Neural cell (in vitro differentiated cells): ENCODE results near the gene NKAIN4. TPM values are rescaled to one million over a fixed set of nuclear protein-coding genes. Genes with fewer than 3 reads are reported as not detected.

Experiments
- H2AFZ ChIP-seq: fragments of 200-600, 300-800 bp; sonication (generic), shearing (Covaris generic); 2 replicates; pipeline ENCODE4 v1.6.0; 2014; ENCODE audit warnings: low read depth, mild to moderate bottlenecking, antibody characterized with exemption, low read length, moderate library complexity
- H3F3A ChIP-seq: fragments of 200-600 bp; shearing (Covaris generic); 2 replicates; pipeline ENCODE4 v1.6.1; 2016; ENCODE audit warnings: mild to moderate bottlenecking, moderate library complexity, mixed read lengths, antibody characterized with exemption, low read length; ENCODE audit not compliant: insufficient read depth, poor library complexity, severe bottlenecking
- H3K27ac ChIP-seq: fragments of 200-600, 300-800 bp; sonication (generic), shearing (Covaris generic); 2 replicates; pipeline ENCODE4 v1.5.1; 2014; ENCODE audit warnings: mild to moderate bottlenecking, low read length, moderate library complexity
- H3K27me3 ChIP-seq: fragments of 300-800, 200-600 bp; sonication (generic), shearing (Covaris generic); 2 replicates; pipeline ENCODE4 v1.6.0; 2014; ENCODE audit warnings: mild to moderate bottlenecking, low read depth, low read length, moderate library complexity; ENCODE audit not compliant: insufficient read depth
- H3K36me3 ChIP-seq: fragments of 300-800, 200-600 bp; sonication (generic), shearing (Covaris generic); 2 replicates; pipeline ENCODE4 v1.5.1; 2014; ENCODE audit warnings: mild to moderate bottlenecking, antibody characterized with exemption, low read length, moderate library complexity; ENCODE audit not compliant: insufficient read depth
- H3K4me2 ChIP-seq: fragments of 300-800, 200-600 bp; sonication (generic), shearing (Covaris generic); 2 replicates; pipeline ENCODE4 v1.6.0; 2014; ENCODE audit warnings: mild to moderate bottlenecking, low read length
- H3K4me3 ChIP-seq: fragments of 300-800, 200-600 bp; sonication (generic), shearing (Covaris generic); 2 replicates; pipeline ENCODE4 v1.5.1; 2014; ENCODE audit warnings: mild to moderate bottlenecking, low read length, moderate library complexity
- H3K79me2 ChIP-seq: fragments of 200-600 bp; shearing (Covaris generic); replicated peaks from 2 replicates; pipeline ENCODE4 v1.6.0; 2014; ENCODE audit warnings: mild to moderate bottlenecking, low read length, moderate library complexity; ENCODE audit not compliant: insufficient read depth
- H3K9ac ChIP-seq: fragments of 300-800, 200-600 bp; sonication (generic), shearing (Covaris generic); 2 replicates; pipeline ENCODE4 v1.6.1; 2016; ENCODE audit warnings: mild to moderate bottlenecking, low read length, mixed read lengths
- H3K9me2 ChIP-seq: fragments of 200-600 bp; shearing (Covaris generic); 2 replicates; pipeline ENCODE4 v1.6.1; 2016; ENCODE audit warnings: mild to moderate bottlenecking, low read length, mixed read lengths; ENCODE audit not compliant: insufficient read depth
- H3K9me3 ChIP-seq: fragments of 200-600, 300-800 bp; sonication (generic), shearing (Covaris generic); 2 replicates; pipeline ENCODE4 v1.6.1; 2016; ENCODE audit warnings: mild to moderate bottlenecking, mixed run types, low read length, moderate library complexity, mixed read lengths
- H4K20me1 ChIP-seq: fragments of 200-600 bp; shearing (Covaris generic); 2 replicates; pipeline ENCODE4 v1.6.1; 2016; ENCODE audit warnings: mild to moderate bottlenecking, mixed run types; ENCODE audit not compliant: insufficient read depth
- CTCF ChIP-seq: fragments of 450-650 bp; IDR thresholded peaks from 2 replicates; pipeline ENCODE4 v1.5.1; 2014; ENCODE audit warnings: antibody characterized with exemption, mild to moderate bottlenecking, moderate library complexity; ENCODE audit not compliant: poor library complexity, severe bottlenecking
- EP300 ChIP-seq: fragments of 450-650 bp; conservative IDR thresholded peaks from 2 replicates; pipeline ENCODE4 v1.6.1; 2014; ENCODE audit warnings: antibody characterized with exemption, mild to moderate bottlenecking, moderate library complexity; ENCODE audit not compliant: poor library complexity, severe bottlenecking
- EZH2 ChIP-seq: fragments of 200-600, 300-800 bp; shearing (Covaris generic), sonication (generic); IDR thresholded peaks from 2 replicates; pipeline ENCODE4 v1.6.1; 2014; ENCODE audit warnings: antibody characterized with exemption, low read length, borderline replicate concordance, mild to moderate bottlenecking; ENCODE audit not compliant: insufficient read depth, poor library complexity, severe bottlenecking
- MXI1 ChIP-seq: fragments of 450-650 bp; conservative IDR thresholded peaks from 2 replicates; pipeline ENCODE4 v1.6.1; 2014; ENCODE audit warnings: antibody characterized with exemption, mild to moderate bottlenecking; ENCODE audit not compliant: poor library complexity, severe bottlenecking
- POLR2AphosphoS5 ChIP-seq: IDR thresholded peaks from 2 replicates; pipeline ENCODE4 v1.6.1; 2012
- RAD21 ChIP-seq: fragments of 450-650 bp; conservative IDR thresholded peaks from 2 replicates; pipeline ENCODE4 v1.6.1; 2014; ENCODE audit warnings: antibody characterized with exemption, mild to moderate bottlenecking, moderate library complexity
- SMC3 ChIP-seq: fragments of 450-650 bp; conservative IDR thresholded peaks from 2 replicates; pipeline ENCODE4 v1.6.1; 2014; ENCODE audit warnings: antibody characterized with exemption, mild to moderate bottlenecking, moderate library complexity; ENCODE audit not compliant: poor library complexity
- TAF1 ChIP-seq: IDR thresholded peaks from 2 replicates; pipeline ENCODE4 v1.6.1; 2012; ENCODE audit warnings: low read depth
- polyA plus RNA-seq: library from polyadenylated mRNA; depleted of rRNA; stranded (reverse); fragments of >200 nt; gene quantifications from 2 replicates; pipeline ENCODE4 v1.2.3, GENCODE V29; 2014
- TF ChIP-seq, protein P1 (sequence below): IDR thresholded peaks from 2 replicates; pipeline ENCODE4 v1.6.1; 2012; ENCODE audit warnings: borderline replicate concordance

Gene NKAIN4
- polyA plus RNA-seq, 1 donor from 2014 or later = 11.2 TPM

GRCh38 chr20:63285636-63286615 is 31.7 kb upstream of the NKAIN4 start:
- TF ChIP-seq SMC3 (no peak), EZH2 (no peak), POLR2AphosphoS5 (no peak), RAD21 (no peak), TAF1 (no peak), MXI1 (no peak)
- TF ChIP-seq, protein P1, sequence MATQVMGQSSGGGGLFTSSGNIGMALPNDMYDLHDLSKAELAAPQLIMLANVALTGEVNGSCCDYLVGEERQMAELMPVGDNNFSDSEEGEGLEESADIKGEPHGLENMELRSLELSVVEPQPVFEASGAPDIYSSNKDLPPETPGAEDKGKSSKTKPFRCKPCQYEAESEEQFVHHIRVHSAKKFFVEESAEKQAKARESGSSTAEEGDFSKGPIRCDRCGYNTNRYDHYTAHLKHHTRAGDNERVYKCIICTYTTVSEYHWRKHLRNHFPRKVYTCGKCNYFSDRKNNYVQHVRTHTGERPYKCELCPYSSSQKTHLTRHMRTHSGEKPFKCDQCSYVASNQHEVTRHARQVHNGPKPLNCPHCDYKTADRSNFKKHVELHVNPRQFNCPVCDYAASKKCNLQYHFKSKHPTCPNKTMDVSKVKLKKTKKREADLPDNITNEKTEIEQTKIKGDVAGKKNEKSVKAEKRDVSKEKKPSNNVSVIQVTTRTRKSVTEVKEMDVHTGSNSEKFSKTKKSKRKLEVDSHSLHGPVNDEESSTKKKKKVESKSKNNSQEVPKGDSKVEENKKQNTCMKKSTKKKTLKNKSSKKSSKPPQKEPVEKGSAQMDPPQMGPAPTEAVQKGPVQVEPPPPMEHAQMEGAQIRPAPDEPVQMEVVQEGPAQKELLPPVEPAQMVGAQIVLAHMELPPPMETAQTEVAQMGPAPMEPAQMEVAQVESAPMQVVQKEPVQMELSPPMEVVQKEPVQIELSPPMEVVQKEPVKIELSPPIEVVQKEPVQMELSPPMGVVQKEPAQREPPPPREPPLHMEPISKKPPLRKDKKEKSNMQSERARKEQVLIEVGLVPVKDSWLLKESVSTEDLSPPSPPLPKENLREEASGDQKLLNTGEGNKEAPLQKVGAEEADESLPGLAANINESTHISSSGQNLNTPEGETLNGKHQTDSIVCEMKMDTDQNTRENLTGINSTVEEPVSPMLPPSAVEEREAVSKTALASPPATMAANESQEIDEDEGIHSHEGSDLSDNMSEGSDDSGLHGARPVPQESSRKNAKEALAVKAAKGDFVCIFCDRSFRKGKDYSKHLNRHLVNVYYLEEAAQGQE = no peak
- Histone ChIP-seq H3K4me2 (no peak overlapping the region), H3F3A (no peaks in the 10 kb centered on the region), H3K36me3 (no peaks in the 10 kb centered on the region), H3K9me2 (no peaks in the 10 kb centered on the region), H3K9me3 (no peaks in the 10 kb centered on the region), H3K9ac (no peak overlapping the region), H3K27me3 (no peaks in the 10 kb centered on the region), H3K79me2 (no peaks in the 10 kb centered on the region), H2AFZ (no peak overlapping the region), H3K27ac (no peak overlapping the region), H4K20me1 (no peaks in the 10 kb centered on the region), H3K4me3 (no peak overlapping the region)

DNA sequence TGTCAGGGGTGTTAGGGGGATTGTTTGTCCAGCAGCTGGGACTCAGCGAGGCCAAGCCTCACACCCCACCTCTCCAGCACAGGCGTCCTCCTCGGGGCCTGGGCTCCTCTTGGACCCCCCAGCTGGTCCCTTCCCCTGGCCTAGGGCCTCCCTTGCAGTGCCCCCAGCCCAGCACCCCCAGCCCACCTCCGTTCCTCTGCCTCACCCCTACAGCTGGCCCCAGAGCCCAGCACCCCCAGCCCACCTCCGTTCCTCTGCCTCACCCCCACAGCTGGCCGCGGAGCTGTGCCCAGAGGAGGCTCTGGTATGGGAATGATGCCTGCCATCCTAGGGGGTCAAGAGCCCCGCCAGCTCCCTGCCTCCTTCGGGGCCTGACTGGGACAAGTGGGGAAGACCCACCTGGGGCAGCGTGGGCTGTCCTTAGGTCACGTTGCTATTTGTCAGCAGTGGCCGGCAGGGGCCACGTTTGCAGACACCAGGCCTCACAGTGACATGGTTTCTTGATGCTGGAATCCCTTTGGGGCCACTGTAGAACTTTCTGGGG is 30.8 kb upstream of the NKAIN4 start:
- H3K36me3 ChIP-seq = no peaks in the 10 kb centered on the region
- H3K9me3 ChIP-seq = no peaks in the 10 kb centered on the region
- no peak overlapping the region for H3K9ac ChIP-seq
- no peaks in the 10 kb centered on the region for H3K79me2 ChIP-seq
- TF ChIP-seq, protein P1 = no peak
- TF ChIP-seq EP300 (no peak), SMC3 (no peak), RAD21 (no peak), MXI1 (no peak), TAF1 (no peak), CTCF (no peak), EZH2 (no peak), POLR2AphosphoS5 (no peak)
- H4K20me1 ChIP-seq = no peaks in the 10 kb centered on the region
- H3K4me3 ChIP-seq = no peak overlapping the region
- H3K27ac ChIP-seq = no peak overlapping the region
- H3K9me2 ChIP-seq = no peaks in the 10 kb centered on the region
- no peak overlapping the region for H3K4me2 ChIP-seq
- no peaks in the 10 kb centered on the region for H3K27me3 ChIP-seq
- no peak overlapping the region for H2AFZ ChIP-seq
- no peaks in the 10 kb centered on the region for H3F3A ChIP-seq
